Right lobe of liver (tissue), 4 donors: Measurements from ENCODE around the gene USP12.
"Not testable (repeated sequence)": the region's sequence is repeated elsewhere in the genome, so short reads cannot be mapped to it uniquely, and the experiment has no call there.

Source experiments
- CTCF ChIP-seq, 4 donors: fragments of 200-600 bp in 3 of 4; fragments of 450-650 bp in 1 of 4; IDR thresholded peaks; one replicate each; pipeline versions ENCODE4 v1.5.1 to v1.8.0; 2016 to 2022; ENCODE audit warnings: antibody characterized with exemption in 4 of 4, mild to moderate bottlenecking in 2 of 4
- POLR2A ChIP-seq: fragments of 450-650 bp; IDR thresholded peaks from one replicate; pipeline ENCODE4 v1.6.1; 2017; ENCODE audit warnings: antibody characterized with exemption, mild to moderate bottlenecking
- donor health status: DM: no; HTN: no; CAD: no.
- donor health status: DM: no; HTN: no; CAD: no.
- donor health status: DM: no; HTN: yes; CAD: no.

- not testable (repeated sequence) for TF ChIP-seq CTCF (IDR thresholded peaks at IDR 0.05); POLR2A
Measured at GRCh38 chr13:27213386-27213785, 41.8 kb upstream of the USP12 start.
